Measurements from ENCODE around the gene ARHGEF16. TPM values are rescaled to one million over a fixed set of nuclear protein-coding genes. Genes with fewer than 3 reads are reported as not detected.

Gene ARHGEF16
- total RNA-seq, 1 experiment from 2014 or later, result 11.2 TPM

DNA sequence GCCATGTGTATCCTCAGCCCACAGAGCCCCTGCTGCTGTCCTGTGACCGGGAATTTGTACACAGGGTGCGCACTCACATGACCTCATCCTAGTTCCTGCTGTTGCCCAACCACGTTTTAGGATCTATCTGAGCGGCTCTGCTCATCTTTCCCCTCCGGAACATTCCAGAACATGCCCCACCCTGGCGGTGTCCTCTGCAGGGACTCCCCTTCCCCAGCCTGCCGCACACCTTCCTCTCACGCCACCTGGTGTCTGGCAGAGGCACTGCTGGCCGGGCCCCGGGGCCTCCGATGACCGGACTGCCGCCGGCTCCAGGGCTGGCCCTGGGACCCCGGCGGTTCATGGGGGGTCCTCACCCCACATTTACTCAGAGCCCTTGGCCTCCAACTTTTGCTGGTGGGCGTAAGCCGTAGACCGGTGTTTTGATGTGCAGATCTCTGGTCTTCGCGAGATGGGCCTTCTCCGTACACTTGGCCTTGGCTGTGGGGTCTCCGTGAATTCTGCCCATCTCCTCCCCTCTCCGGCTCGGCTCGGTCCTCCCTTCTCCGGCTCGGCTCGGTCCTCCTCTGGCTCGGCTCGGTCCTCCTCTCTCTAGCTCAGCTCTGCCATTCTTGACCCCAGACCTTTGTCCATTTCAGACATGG is 29.5 kb downstream of the ARHGEF16 start:
- Histone ChIP-seq H3K9me3 (ENCODE audit: low read depth, low read length, poor library complexity, severe bottlenecking) (peaks cover 7% of the 10 kb centered on the region), H3K27ac (ENCODE audit: low read depth, low read length, poor library complexity, severe bottlenecking) (no peak overlapping the region), H3K4me3 (ENCODE audit: low read depth, low read length, poor library complexity, severe bottlenecking) (no peak overlapping the region), H3K27me3 (replicated peaks; ENCODE audit: insufficient read depth, low read depth, low read length, poor library complexity) (no peaks in the 10 kb centered on the region), H3K36me3 (ENCODE audit: insufficient read depth, low read length, poor library complexity, severe bottlenecking) (no peaks in the 10 kb centered on the region), H3K4me1 (ENCODE audit: insufficient read depth, low read length, poor library complexity, severe bottlenecking) (no peaks in the 10 kb centered on the region)
- intact Hi-C loops (cut with micrococcal nuclease; ENCODE audit: unreplicated experiment), result loop anchor here (1.0 kb wide), 1 partner anchor 31 kb away; no protein-coding TSS in a partner anchor
- ChIA-PET POLR2A (ENCODE audit: low non-redundant PET) (no interaction called here), CTCF (interaction anchor here (2.7 kb wide), 1 partner anchor 31 kb away, joined by 23 read pairs; no protein-coding TSS in a partner anchor)
- BruUV-seq (replicated peaks), result no TSS peak
- peak; percentile 53 for DNase-seq (ENCODE audit: low spot score)
- no peak for TF ChIP-seq EZH2 (IDR thresholded peaks at IDR 0.05; ENCODE audit: borderline replicate concordance, low read depth, low read length, poor library complexity, severe bottlenecking)
- peak; percentile 93 for TF ChIP-seq CTCF (conservative IDR thresholded peaks at IDR 0.05; ENCODE audit: low read depth, low read length)

DNA sequence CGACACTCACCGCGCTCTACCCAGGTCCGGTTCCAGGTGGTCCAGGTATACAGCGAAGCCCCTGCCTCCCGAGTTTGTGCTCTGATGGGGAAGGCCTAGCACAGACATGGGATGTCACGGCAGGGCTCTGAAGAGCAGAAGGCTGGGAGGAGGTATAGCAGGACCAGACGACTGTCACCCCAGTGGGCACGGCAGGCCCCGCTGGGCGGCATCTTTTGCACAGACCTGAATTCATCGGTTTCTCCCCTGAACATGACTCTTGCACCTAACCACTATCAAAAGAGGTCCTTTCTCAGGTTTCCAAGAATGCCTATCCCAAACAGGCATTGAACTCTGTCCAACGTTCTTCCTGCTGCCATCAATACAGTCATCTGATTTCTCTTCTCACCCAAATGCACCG is 30.6 kb downstream of the ARHGEF16 start:
- no peak overlapping the region for H3K27ac ChIP-seq (ENCODE audit: low read depth, low read length, poor library complexity, severe bottlenecking)
- intact Hi-C loops (cut with micrococcal nuclease; ENCODE audit: unreplicated experiment), result no loop called here
- TF ChIP-seq EZH2 (IDR thresholded peaks at IDR 0.05; ENCODE audit: borderline replicate concordance, low read depth, low read length, poor library complexity, severe bottlenecking) (no peak), CTCF (conservative IDR thresholded peaks at IDR 0.05; ENCODE audit: low read depth, low read length) (no peak)
- ChIA-PET CTCF (interaction anchor here (2.7 kb wide), 1 partner anchor 32 kb away, joined by 23 read pairs; no protein-coding TSS in a partner anchor), POLR2A (ENCODE audit: low non-redundant PET) (no interaction called here)
- no peak overlapping the region for H3K4me3 ChIP-seq (ENCODE audit: low read depth, low read length, poor library complexity, severe bottlenecking)
- peaks cover 7% of the 10 kb centered on the region for H3K9me3 ChIP-seq (ENCODE audit: low read depth, low read length, poor library complexity, severe bottlenecking)
- H3K36me3 ChIP-seq (ENCODE audit: insufficient read depth, low read length, poor library complexity, severe bottlenecking), result no peaks in the 10 kb centered on the region
- DNase-seq (ENCODE audit: low spot score), result no peak
- no TSS peak for BruUV-seq (replicated peaks)
- no peaks in the 10 kb centered on the region for H3K27me3 ChIP-seq (replicated peaks; ENCODE audit: insufficient read depth, low read depth, low read length, poor library complexity)
- no peaks in the 10 kb centered on the region for H3K4me1 ChIP-seq (ENCODE audit: insufficient read depth, low read length, poor library complexity, severe bottlenecking)

DNA sequence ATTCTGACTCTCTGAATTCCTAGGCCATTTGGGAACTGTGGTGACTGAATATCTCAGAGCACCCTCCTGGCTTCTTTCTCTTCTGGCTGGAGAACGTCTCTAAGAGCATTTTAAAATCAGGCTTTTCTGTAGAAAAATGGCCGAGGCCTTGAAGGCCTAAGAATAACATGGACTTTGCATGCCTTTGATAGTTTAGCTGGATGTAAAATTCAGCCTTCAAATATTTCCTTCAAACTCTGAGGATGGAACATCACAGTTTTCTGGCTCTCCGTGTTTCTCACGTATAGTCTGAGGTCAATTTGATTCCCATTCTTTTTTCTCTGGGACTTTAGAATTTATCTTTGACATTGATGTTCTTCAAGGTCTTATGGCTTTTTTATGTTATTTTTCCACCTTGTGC is 34.0 kb downstream of the ARHGEF16 start:
- no peak overlapping the region for H3K4me3 ChIP-seq (ENCODE audit: low read depth, low read length, poor library complexity, severe bottlenecking)
- DNase-seq (ENCODE audit: low spot score), result no peak
- BruUV-seq (replicated peaks), result no TSS peak
- H3K27me3 ChIP-seq (replicated peaks; ENCODE audit: insufficient read depth, low read depth, low read length, poor library complexity), result no peaks in the 10 kb centered on the region
- H3K4me1 ChIP-seq (ENCODE audit: insufficient read depth, low read length, poor library complexity, severe bottlenecking), result no peaks in the 10 kb centered on the region
- no peaks in the 10 kb centered on the region for H3K36me3 ChIP-seq (ENCODE audit: insufficient read depth, low read length, poor library complexity, severe bottlenecking)
- no peak for TF ChIP-seq EZH2 (IDR thresholded peaks at IDR 0.05; ENCODE audit: borderline replicate concordance, low read depth, low read length, poor library complexity, severe bottlenecking)
- no peak for TF ChIP-seq CTCF (conservative IDR thresholded peaks at IDR 0.05; ENCODE audit: low read depth, low read length)
- ChIA-PET CTCF (no interaction called here), POLR2A (ENCODE audit: low non-redundant PET) (no interaction called here)
- H3K9me3 ChIP-seq (ENCODE audit: low read depth, low read length, poor library complexity, severe bottlenecking), result peaks cover 7% of the 10 kb centered on the region
- H3K27ac ChIP-seq (ENCODE audit: low read depth, low read length, poor library complexity, severe bottlenecking), result no peak overlapping the region
- intact Hi-C loops (cut with micrococcal nuclease; ENCODE audit: unreplicated experiment), result no loop called here
